Thoracic aorta endothelial cell (primary cell): ENCODE data around the gene ZDHHC13. TPM values are rescaled to one million over a fixed set of nuclear protein-coding genes. Genes with fewer than 3 reads are reported as not detected.

Experiments used
- total RNA-seq: library from RNA; depleted of rRNA; stranded (reverse); fragments of >200 nt; gene quantifications from 2 replicates; pipeline ENCODE4 v1.2.3, GENCODE V29; 2012

Gene ZDHHC13, protein sequence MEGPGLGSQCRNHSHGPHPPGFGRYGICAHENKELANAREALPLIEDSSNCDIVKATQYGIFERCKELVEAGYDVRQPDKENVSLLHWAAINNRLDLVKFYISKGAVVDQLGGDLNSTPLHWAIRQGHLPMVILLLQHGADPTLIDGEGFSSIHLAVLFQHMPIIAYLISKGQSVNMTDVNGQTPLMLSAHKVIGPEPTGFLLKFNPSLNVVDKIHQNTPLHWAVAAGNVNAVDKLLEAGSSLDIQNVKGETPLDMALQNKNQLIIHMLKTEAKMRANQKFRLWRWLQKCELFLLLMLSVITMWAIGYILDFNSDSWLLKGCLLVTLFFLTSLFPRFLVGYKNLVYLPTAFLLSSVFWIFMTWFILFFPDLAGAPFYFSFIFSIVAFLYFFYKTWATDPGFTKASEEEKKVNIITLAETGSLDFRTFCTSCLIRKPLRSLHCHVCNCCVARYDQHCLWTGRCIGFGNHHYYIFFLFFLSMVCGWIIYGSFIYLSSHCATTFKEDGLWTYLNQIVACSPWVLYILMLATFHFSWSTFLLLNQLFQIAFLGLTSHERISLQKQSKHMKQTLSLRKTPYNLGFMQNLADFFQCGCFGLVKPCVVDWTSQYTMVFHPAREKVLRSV
- 65.7 and 108 TPM in 2 replicates for total RNA-seq

DNA sequence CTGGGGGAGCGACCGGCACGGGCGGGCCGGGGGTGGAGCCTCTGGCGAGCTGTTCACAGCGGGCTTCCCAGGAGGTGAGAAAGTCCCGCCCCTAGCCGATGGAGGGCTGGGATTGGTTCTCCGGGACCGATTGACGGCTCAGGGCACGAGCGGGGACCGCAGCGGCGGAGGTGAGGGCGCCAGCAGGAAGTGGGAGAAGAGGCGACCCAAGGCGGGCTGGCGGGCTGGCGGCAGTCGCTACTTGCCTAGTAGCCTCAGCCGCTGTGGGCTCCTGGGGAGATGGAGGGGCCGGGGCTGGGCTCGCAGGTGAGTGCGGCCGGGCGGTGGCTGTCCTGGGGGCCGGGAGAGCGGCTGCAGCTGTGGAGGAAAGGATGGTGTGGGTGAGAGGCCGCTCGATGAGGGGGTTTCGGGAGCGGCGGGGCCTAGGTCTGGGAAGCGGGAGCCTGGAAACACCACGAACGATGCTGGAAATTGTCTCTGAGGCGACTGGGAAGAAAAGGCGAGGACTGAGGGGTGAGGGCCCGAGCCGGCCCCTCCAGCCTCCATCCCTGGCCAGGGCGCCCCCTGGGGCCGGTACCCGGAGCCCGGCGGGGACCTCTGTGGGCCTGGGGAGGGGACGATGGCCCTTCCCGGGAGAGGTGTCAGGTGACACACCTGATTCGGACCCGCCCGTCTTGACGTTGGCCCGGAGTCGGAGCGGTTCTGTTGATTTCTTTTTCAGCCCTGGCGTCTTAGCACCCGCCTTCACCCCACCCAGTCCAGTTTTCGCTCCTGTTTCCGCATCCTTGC lies at the start of gene ZDHHC13:
TSS of gene ZDHHC13 (plus strand) at position 198 of the 789 bp plus-strand sequence. CDS start at position 280, 82 bp downstream.

DNA sequence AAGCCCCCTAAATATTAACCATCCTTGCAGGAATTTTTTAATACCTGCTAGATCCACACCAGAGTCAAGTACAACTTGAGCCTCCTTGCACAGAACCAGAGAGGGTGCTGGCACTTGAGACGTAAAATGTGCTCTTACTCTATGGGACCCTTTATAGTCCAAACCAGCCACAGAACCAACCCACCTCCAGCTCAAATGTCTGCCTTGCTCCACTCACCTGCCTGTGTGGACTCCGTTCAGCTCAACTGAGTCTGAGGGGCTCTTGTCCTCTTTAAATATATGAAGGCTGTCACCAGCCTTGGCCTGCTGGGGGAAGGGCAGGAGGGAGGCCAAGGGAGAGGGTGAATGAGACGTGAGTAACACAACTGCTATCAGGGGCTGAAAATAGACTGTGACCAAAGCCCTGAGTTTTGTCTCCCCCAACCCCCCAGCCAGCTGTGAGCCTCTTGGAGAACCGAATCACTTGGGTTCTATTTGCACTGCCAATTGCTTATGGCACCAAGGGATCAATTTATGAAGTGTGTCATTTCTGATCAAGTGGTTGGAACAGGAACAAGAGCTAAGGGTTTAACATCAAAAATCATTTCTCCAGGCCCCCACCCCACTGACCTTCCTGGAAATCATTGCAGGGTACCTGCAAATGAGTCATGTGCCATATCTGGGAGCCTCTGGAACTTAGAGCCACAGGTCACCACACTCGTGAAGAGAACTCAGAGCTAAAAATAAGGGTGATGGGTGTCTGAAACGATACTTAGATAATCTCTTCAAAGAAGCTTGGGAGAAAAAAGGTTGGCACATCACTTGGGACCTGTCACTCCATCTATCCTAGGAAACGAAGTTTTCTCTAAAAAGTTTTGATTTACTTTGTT lies 85.0 kb downstream of the ZDHHC13 start, which contains the start of gene CSRP3:
TSS of gene CSRP3 (minus strand) at position 247 of the 869 bp plus-strand sequence. CDS start 9,535 bp downstream, outside the sequence.

Other genes starting within 250 kb of the ZDHHC13 start
- gene MRGPRX1, start 177.8 kb upstream of the ZDHHC13 start, total RNA-seq, result not detected in 2 replicates
- gene MRGPRX2, start 56.5 kb upstream of the ZDHHC13 start, total RNA-seq, result not detected in 2 replicates
- gene CSRP3, start 84.8 kb downstream of the ZDHHC13 start, total RNA-seq, result not detected in 2 replicates
- gene E2F8, start 123.8 kb downstream of the ZDHHC13 start, total RNA-seq, result 9.0 and 12.8 TPM in 2 replicates